NCI-H2107 treated with DMSO at 0.1 percent for 48 hours (cell line): ENCODE results near the gene RIMBP2.
A peak's percentile ranks its signal among the peaks of the same experiment; 100 is the strongest.

Experiments used
- DNase-seq: peaks from one replicate; lab custom pipeline; 2025; ENCODE audit not compliant: unreplicated experiment; lab: John Stamatoyannopoulos, UW

RIMBP2 gene

GRCh38 chr12:130577351-130577750 is 138.7 kb downstream of the RIMBP2 start:
- DNase-seq, result no peak

GRCh38 chr12:130576371-130576816 is 139.7 kb downstream of the RIMBP2 start:
- no peak for DNase-seq

GRCh38 chr12:130574402-130574801 is 141.7 kb downstream of the RIMBP2 start:
- DNase-seq, result no peak

- DNase-seq, result no peak
Observed at GRCh38 chr12:130573766-130574165, 142.3 kb downstream of the RIMBP2 start.

- no peak for DNase-seq
Observed at GRCh38 chr12:130573235-130573634, 142.9 kb downstream of the RIMBP2 start.

GRCh38 chr12:130572553-130572952 is 143.5 kb downstream of the RIMBP2 start:
- DNase-seq, result no peak

- no peak for DNase-seq
Observed at GRCh38 chr12:130571734-130572133, 144.4 kb downstream of the RIMBP2 start.

GRCh38 chr12:130571089-130571488 is 145.0 kb downstream of the RIMBP2 start:
- no peak for DNase-seq

- no peak for DNase-seq
Observed at GRCh38 chr12:130569521-130569920, 146.6 kb downstream of the RIMBP2 start.

GRCh38 chr12:130568501-130568900 is 147.6 kb downstream of the RIMBP2 start:
- DNase-seq, result no peak

- no peak for DNase-seq
Observed at GRCh38 chr12:130568041-130568440, 148.1 kb downstream of the RIMBP2 start.

- DNase-seq, result no peak
Observed at GRCh38 chr12:130566446-130567155, 149.5 kb downstream of the RIMBP2 start.

GRCh38 chr12:130565189-130565588 is 150.9 kb downstream of the RIMBP2 start:
- no peak for DNase-seq

GRCh38 chr12:130563323-130563722 is 152.8 kb downstream of the RIMBP2 start:
- DNase-seq, result no peak

GRCh38 chr12:130562716-130563115 is 153.4 kb downstream of the RIMBP2 start:
- DNase-seq, result no peak

GRCh38 chr12:130560321-130560720 is 155.8 kb downstream of the RIMBP2 start:
- no peak for DNase-seq

GRCh38 chr12:130559806-130560205 is 156.3 kb downstream of the RIMBP2 start:
- DNase-seq, result no peak

- no peak for DNase-seq
Observed at GRCh38 chr12:130557886-130558765, 158.0 kb downstream of the RIMBP2 start.

GRCh38 chr12:130557201-130557600 is 158.9 kb downstream of the RIMBP2 start:
- DNase-seq, result no peak

GRCh38 chr12:130556486-130557055 is 159.5 kb downstream of the RIMBP2 start:
- DNase-seq, result no peak

GRCh38 chr12:130555628-130556485 is 160.2 kb downstream of the RIMBP2 start:
- peak; percentile 31 for DNase-seq
